ENCODE results near the gene ZRSR2.

The ZRSR2 gene

DNA sequence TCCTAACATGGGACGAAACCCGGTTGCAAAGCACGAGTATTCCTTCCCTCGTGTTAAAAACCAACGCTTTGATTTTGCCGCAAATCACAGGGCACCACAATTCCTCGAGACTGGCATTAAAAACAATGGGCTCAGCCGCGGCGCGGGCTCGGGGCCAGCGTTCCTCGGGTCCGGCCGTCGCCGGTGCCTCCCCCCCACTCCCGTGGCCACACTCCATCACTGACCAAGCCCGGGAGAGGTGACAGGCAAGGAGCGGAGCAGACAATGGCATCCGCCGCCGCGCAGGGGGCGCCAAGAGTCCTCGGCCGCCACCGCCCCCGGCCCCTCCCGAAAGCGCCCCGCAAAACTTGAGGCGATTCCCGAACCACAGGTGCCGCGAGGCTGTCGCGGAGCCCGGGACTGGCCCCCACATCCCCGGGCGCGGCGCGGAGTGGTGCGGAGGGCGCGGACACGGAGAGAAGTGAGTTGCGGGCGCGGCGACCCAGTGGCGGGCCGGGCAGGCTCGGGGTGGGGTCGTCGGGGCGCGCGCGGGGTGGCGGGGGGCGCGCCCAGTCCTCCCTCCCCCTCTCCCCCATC lies 63.9 kb downstream of the ZRSR2 start:
- peak; percentile 33 for DNase-seq (ENCODE audit: low spot score)

DNA sequence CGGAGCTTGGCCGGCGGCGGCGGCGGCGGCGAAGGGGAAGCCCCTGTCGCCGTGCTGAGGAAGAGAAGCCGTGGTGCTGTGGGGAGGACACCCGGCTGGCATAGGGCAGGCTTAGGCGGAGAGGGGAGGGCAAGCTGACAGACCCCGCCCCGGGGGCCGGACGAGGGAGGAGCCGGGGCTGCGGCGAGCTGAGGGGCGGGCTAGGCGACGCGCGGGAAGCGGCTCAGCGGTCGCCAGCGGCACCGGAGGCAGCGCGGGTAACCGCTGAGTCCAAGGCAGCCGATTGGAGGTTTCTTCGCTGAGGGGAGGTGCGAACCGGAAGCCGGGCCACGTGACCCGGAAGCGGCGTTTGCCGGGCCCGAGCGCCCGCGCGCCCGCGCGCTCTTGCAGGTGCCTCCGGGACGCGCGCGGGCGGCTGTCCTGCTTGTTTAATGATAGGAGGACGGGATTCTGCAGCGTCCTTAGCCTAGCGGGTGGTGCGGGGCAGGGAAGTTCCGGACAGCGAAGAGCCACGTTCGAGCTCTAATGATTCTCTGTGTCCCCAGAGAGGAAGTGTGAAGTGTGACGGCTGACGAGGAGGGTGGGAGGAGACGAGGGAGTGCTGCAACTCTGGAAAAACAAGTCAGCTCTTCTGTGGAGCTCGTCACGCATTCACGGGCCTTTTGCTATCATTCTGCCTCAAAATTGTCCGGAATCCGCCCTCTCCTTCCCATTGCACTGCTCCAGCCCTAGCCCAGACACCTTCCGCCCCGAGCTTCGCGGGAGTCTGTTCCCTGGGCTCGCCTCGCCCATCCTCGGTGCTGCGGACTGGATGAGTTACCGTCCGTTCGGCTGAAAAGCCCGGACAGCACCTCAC lies 64.7 kb downstream of the ZRSR2 start, which contains the start of gene AP1S2:
TSS of gene AP1S2 (minus strand) at position 102 of the 856 bp plus-strand sequence. CDS start 2,289 bp downstream, outside the sequence.
- peak; percentile 92 for DNase-seq (ENCODE audit: low spot score)

DNA sequence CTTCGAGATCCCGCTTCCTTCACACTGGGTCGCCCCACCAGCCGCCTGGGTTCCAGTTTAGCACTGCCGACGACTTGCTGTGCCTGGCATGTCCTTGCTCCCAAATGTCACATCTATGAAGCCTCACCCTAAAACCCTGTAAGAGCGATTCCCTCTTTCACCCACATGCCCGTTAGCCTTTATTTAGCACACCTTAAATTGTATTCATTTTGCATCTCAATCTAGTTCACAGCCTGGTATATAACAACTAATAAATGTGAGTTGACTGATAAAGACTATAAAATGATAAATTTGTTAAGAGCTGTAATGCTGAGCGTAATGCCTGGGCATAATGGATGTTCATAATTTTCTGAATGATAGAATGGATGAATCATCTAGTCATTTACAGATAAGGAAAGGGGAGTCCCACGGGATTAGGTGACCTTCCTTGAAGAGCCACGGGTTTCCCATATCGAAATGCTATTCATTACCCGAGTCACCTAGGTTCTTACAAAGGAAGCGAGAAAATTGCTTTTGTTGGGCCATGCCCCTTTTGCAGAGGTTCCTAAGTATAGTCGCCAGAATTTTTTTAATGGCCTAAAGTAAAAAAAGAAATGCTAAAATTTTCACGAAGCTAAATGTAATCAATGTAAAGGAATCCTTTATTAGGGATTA lies 65.4 kb downstream of the ZRSR2 start:
- DNase-seq (ENCODE audit: low spot score), result no peak

DNA sequence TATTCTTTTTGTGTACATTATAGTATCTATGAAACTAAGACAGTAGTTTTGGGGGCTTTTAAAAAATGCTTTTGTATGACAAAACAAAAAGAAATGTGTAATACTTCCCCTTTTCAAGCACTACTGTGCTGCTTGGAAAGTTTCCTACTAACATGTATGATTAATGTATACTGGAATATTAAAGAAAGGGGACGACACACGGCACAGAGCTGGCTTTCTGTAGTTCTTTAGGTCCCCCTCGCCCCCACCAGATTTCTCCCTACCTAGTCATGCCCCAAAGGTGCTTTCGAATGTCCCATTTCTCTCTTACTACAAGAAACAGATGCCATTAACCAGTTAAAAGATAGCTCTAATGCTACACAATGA lies 65.9 kb downstream of the ZRSR2 start:
- no peak for DNase-seq (ENCODE audit: low spot score)

DNA sequence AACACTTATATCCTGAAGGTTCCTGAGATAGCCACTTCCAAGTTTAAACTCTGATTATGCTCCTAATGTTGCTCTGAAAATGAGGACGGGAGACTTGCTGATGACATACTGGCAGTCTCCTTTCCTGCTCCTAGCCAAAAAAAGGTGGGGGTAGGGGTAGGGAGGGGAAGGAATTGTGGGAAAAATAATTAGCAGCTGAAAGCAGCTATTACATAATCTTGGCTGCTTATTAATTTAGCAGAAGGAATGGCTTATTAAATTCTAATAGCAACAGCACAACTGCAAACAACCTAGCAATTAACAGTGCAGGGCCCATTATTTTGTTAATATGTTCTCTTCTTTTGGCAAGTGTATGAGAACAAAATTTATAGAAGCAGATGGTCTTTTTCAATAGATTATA lies 66.4 kb downstream of the ZRSR2 start:
- peak; percentile 76 for DNase-seq (ENCODE audit: low spot score)

DNA sequence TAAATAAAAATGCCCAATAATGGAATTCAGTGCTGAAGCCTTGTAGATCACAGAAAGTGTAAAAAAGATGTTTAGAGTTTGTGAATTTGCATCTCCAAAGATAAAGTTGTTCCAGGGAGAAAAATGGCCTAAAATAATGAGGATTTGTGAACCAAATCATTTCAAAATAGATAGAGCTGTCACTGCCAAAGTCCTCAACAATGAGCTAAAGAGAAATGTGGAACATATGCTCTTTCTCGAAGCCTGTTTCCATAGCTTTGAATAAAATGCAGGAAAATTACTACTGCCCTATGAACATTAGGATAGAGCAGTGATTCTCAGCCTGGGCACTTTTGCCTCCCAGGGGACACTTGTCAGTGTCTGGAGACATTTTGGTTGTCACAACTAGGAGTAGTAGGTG lies 67.8 kb downstream of the ZRSR2 start:
- no peak for DNase-seq (ENCODE audit: low spot score)

DNA sequence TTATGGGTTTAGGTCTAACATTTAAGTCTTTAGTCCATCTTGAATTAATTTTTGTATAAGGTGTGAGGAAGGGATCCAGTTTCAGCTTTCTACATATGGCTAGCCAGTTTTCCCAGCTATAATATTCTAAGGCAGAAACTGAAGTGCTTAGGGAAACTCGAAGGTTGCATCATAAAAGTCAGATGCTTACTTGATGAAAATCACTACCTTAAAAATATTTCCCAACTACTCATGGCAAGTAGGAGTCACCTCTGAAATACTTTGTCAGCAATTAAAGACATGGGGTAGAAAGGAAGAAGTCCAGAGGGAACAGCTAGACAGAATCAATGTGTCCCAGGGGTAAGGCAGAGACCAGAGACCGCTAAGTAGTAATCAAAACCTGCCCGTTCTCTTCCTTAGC lies 70.6 kb downstream of the ZRSR2 start:
- no peak for DNase-seq (ENCODE audit: low spot score)

DNA sequence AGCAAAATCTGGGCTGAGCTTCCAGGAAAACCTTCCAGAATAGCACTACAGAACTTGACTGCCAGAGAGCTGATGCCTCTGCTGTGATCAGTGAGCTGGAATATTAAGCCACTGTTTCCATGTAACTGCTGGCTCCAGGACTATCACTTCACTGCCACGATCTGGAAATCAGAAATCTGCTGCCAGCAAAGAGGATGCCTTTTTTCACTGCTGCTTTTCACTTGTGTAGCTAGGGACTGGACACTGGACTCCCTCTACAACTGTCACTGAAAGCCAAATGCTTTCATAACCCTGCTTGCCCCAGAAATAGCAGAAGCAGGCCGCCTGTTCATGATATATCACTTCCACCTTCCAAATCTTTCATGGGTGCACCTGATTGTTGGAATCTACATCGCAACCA lies 73.7 kb downstream of the ZRSR2 start:
- DNase-seq (ENCODE audit: low spot score), result peak; percentile 83

DNA sequence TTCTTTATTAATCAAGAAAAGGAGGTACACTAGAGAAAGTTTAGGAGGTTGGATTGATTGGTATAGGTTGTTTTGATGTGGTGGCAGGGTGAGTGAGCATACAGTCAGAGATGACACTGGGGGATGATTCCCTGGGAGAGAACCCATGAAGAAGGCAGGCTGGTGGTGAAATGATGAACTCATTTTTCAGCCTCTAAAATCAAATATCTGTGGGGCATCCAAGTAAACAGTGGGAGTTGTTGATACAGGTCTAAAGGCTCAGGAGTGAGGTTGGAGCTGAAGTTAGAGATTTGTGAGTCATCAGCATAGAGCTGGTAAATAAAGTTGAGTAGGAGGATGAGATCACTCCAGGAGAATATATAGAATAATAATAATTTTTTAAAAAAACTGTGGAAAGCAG lies 74.3 kb downstream of the ZRSR2 start:
- no peak for DNase-seq (ENCODE audit: low spot score)

DNA sequence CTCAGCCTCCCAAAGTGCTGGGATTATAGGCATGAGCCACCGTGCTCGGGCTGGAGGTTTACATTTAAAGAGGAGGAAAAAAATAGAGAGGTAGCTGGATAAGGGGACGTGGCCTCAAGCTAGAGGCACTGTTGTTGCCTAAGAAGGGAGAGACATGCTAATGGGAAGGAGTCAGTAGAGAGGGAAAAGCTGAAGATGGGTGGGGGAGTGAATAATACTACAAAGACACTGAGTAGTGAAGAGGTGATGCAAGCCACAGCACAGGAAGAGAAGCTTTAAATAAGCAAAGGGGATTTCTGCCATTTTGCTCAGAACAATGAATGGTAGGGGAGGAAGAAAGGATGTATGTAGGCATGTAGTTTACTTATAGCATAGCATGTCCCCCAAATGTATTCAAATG lies 75.9 kb downstream of the ZRSR2 start:
- no peak for DNase-seq (ENCODE audit: low spot score)

DNA sequence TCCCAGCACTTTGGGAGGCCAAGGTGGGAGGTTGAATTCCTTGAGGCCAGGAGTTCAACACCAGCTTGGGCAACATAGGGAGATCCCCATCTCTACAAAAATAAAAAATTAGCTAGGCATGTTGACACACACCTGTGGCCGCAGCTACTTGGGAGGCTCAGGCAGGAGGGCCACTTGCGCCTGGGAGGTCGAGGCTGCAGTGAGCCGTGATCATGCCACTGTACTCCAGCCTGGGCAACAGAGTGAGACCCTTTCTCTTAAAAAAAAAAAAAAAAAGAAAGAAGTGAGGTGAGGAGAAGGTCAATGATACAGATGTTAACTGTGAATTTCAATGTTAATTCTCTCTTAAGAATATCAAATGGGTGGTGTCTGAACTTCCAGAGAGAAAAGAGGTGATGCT lies 79.4 kb downstream of the ZRSR2 start:
- no peak for DNase-seq (ENCODE audit: low spot score)

DNA sequence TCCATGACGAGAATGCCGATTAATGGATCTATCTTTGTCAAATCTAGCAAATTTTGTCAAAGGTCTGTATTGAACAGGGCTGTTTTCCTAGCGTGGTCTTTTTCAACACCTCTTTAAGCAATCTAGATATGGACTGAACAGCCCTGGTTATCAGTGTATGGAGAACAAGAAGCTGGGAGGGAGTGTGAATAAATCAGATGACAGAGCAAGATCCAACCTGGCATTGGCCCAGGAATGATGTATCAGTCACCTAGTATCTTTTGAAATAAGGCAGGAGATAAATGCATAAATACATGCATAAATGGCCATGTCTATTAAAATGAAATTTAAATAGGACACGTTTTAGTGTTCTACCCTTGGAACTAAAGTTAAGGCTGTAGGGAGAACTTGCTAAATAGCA lies 80.0 kb downstream of the ZRSR2 start:
- no peak for DNase-seq (ENCODE audit: low spot score)

Measured in cerebellar cortex (tissue), 1 donor.